ENCODE measurements around the gene CLCA2. TPM values are rescaled to one million over a fixed set of nuclear protein-coding genes. Genes with fewer than 3 reads are reported as not detected.

CLCA2 gene
- total and polyA plus RNA-seq, 8 donors = 0.06 to 0.12 TPM; not detected in 6

DNA sequence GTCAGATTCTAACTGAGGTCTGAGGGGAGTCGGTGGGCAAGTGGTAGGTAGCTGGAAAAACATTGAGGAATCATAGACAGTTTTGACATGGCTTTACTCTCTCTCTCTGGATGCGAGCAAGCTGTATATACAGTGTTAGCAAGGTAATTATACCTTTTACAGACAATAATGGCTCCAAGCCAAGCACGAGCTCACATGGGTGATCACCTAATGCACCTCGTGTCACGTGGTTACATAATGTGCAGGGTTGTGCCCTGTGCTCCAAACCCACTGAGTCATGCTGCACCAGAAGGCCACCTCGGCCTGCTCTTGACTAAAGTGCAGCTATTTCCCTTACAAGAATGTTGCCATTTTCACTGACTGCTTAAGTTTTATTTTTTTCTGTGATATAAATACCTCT is 7.6 kb upstream of the CLCA2 start:
- H3K27me3 ChIP-seq = no peaks in the 10 kb centered on the region
- 50 to 54% methylated on average over 6 of the region's 6 CpGs for WGBS, 2 donors
- no peaks in the 10 kb centered on the region for H3K9me3 ChIP-seq
- TF ChIP-seq, protein P1, sequence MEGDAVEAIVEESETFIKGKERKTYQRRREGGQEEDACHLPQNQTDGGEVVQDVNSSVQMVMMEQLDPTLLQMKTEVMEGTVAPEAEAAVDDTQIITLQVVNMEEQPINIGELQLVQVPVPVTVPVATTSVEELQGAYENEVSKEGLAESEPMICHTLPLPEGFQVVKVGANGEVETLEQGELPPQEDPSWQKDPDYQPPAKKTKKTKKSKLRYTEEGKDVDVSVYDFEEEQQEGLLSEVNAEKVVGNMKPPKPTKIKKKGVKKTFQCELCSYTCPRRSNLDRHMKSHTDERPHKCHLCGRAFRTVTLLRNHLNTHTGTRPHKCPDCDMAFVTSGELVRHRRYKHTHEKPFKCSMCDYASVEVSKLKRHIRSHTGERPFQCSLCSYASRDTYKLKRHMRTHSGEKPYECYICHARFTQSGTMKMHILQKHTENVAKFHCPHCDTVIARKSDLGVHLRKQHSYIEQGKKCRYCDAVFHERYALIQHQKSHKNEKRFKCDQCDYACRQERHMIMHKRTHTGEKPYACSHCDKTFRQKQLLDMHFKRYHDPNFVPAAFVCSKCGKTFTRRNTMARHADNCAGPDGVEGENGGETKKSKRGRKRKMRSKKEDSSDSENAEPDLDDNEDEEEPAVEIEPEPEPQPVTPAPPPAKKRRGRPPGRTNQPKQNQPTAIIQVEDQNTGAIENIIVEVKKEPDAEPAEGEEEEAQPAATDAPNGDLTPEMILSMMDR (IDR thresholded peaks at IDR 0.05) = no peak
- FAIRE-seq (no peak), DNase-seq (no peak), ATAC-seq (peak in 2 of 4 donors; percentile 42 to 50)
- H3K27ac ChIP-seq = no peak overlapping the region
- no peaks in the 10 kb centered on the region for H3K36me3 ChIP-seq
- intact Hi-C loops (cut with DNase I) = no loop called here
- H3K4me3 ChIP-seq = no peak overlapping the region
- no peaks in the 10 kb centered on the region for H3K4me1 ChIP-seq

DNA sequence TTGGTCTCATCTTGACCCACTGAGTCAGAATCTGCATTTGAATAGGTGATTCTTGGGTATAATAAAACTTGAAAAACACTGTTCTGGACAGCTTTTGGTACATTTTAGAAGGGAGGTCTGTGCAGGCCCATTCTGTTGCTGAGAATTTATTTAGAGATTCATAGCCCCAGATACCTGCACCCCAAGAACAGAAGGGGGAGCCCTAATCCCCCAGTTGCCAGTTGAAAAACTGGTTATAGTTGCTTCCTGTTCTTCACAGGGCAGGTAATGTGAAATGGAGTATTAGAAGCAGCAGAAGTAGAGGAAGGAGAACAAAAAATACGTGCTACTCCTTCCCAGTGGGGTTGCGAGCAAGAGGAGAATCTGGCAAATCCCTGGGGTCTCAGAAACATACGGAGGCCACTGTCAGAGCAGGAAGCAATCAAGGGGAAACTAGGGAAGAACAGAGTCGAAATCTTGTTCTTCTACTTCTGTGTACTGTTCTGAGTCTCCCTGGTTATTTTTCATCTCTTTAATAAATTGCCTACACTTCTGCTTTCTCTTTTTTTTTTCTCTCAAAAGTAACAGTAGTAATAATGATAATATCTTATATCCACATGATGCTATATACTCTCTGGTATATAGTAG is 4.6 kb upstream of the CLCA2 start:
- H3K27ac ChIP-seq = no peak overlapping the region
- no peaks in the 10 kb centered on the region for H3K36me3 ChIP-seq
- no peaks in the 10 kb centered on the region for H3K4me1 ChIP-seq
- FAIRE-seq (no peak), DNase-seq (no peak), ATAC-seq (peak in 3 of 4 donors; percentile 43 to 68 (median 63))
- H3K27me3 ChIP-seq = no peaks in the 10 kb centered on the region
- 56 to 57% methylated on average over 4 of the region's 4 CpGs for WGBS, 2 donors
- intact Hi-C loops (cut with DNase I) = no loop called here
- H3K9me3 ChIP-seq = no peaks in the 10 kb centered on the region
- TF ChIP-seq, protein P1 (IDR thresholded peaks at IDR 0.05) = no peak
- H3K4me3 ChIP-seq = no peak overlapping the region

DNA sequence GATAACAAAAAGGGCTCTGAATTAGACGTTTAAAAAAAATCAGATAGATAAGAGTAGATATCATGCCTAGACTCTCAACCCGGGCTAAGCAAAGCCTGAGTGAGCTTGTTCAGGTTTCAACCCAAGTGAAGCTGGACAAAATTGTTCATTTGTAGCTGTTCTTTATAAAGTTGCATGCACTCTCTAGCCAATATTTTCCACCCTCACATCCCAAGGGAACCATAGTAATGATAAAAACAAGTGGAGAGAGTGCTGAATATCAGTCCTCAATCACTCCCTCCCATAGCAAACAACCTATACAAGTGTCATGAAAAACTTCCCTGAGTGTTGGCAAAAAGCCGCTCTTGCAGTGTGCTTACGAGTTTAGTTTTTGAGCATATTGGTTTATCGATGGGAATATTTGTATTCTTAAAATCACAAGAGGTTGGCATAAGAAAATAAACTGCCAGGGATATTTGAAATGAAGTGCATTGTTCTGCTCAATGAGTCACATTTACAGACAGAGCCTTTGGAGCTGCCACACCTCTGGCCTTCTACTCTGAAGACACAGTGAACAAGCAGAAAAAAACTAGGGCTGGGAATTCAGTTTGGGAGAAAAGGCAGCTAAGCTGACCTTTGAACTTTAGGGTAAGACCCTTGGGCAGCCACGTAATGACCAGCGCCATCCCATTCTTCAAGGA is 2.2 kb upstream of the CLCA2 start:
- intact Hi-C loops (cut with DNase I) = no loop called here
- Histone ChIP-seq H3K9me3 (no peaks in the 10 kb centered on the region), H3K4me1 (no peaks in the 10 kb centered on the region), H3K4me3 (no peak overlapping the region), H3K36me3 (no peaks in the 10 kb centered on the region), H3K27me3 (no peaks in the 10 kb centered on the region), H3K27ac (no peak overlapping the region)
- DNase-seq (no peak), ATAC-seq (no peak), FAIRE-seq (no peak)
- WGBS, 2 donors = 64 to 71% methylated on average over 7 of the region's 7 CpGs
- TF ChIP-seq, protein P1 (IDR thresholded peaks at IDR 0.05) = no peak

- intact Hi-C loops (cut with DNase I) = no loop called here
- Histone ChIP-seq H3K9me3 (no peaks in the 10 kb centered on the region), H3K4me1 (no peaks in the 10 kb centered on the region), H3K4me3 (no peak overlapping the region), H3K27me3 (no peaks in the 10 kb centered on the region), H3K27ac (no peak overlapping the region), H3K36me3 (no peaks in the 10 kb centered on the region)
- DNase-seq (no peak), FAIRE-seq (no peak), ATAC-seq (no peak)
- TF ChIP-seq, protein P1 (IDR thresholded peaks at IDR 0.05) = no peak
Measured at GRCh38 chr1:86423473-86423872, 498 bp upstream of the CLCA2 start.

DNA sequence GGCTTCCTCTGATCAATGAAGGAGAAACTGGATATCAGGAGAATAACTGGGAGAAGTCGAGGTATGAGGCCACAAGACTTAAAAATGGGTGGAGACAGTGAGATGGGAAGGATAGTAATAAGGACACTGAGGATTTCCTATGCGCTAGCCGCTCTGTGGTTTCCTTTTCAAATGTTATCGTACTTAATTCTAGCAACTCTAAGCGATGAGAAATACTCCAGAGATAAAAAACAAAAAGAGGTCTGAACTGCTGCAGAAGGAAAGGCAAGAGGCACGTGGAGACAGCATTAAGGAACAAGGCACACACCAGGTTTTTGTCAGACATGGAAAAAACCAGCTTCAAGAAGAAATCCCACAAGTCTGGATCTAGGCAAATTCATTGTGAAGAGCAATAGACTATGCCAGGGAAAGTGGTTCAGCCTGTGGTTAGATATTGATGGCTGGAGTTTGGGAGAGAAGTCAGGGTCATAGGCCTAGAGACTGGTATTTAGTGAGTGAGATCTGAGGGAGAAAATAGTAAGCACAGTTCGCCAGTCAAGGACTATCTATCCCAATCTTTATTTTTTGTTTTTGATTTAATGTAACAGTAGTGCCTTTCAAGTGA is 5.3 kb downstream of the CLCA2 start:
- FAIRE-seq (no peak), ATAC-seq (peak in 1 of 4 donors; percentile 35)
- peak overlapping the region in 1 of 4 donors; percentile 24 for H3K27ac ChIP-seq

More for the DNA sequence above, 5.3 kb downstream of the CLCA2 start:
- 76 to 82% methylated on average over 7 of the region's 7 CpGs for WGBS, 2 donors
- H3K4me1 ChIP-seq = peaks cover 0 to 5% (median 0%) of the 10 kb centered on the region in 3 donors
- H3K9me3 ChIP-seq = no peaks in the 10 kb centered on the region
- intact Hi-C loops (cut with DNase I) = no loop called here
- H3K27me3 ChIP-seq = no peaks in the 10 kb centered on the region
- H3K4me3 ChIP-seq = no peak overlapping the region
- no peak for DNase-seq
- no peaks in the 10 kb centered on the region for H3K36me3 ChIP-seq
- TF ChIP-seq, protein P1 (IDR thresholded peaks at IDR 0.05) = no peak

Data from pancreas (tissue), 10 donors.